GM10248 (cell line): Measurements from ENCODE around the gene GOLGA1.

Experiments
- CTCF ChIA-PET: fragments of 300-600 bp; sonication (Branson Sonifier 250); formaldehyde crosslinking; extraction: SDS; loops from one replicate; lab custom pipeline; 2021; ENCODE audit warnings: antibody characterized with exemption; lab: Yijun Ruan, JAX
- POLR2A ChIA-PET: fragments of 350-650 bp; sonication (Branson Sonifier 250); formaldehyde crosslinking; extraction: SDS; loops from one replicate; lab custom pipeline; 2020; ENCODE audit warnings: antibody characterized with exemption; lab: Yijun Ruan, JAX
- DNase-seq: peaks from one replicate; pipeline ENCODE4 v3.0.0; 2012; ENCODE audit errors: extremely low spot score
- TF ChIP-seq, protein P1 (sequence below): IDR thresholded peaks from 2 replicates; pipeline ENCODE4 v1.5.1; 2012; ENCODE audit warnings: mild to moderate bottlenecking, low read depth; ENCODE audit errors: extremely low read depth, missing control alignments, control extremely low read depth

Gene GOLGA1

DNA sequence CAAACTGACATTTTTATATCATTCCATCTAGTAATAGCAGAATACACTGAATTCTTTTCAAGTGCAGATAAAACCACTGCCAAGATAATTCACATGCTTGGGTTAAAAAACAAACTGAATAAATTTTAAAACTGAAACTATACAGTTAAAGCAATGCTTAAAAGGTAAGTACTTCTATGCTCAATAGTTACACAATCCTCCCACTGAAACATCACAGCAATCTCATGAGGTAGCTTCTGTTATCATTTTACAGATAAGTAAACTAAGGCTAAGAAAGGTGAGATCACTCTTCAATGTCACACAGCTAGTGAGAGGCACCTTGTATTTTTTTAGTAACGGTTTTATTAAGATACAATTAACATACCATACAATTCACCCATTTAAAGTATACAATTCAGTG lies 13.4 kb upstream of the GOLGA1 start:
- TF ChIP-seq, protein P1, sequence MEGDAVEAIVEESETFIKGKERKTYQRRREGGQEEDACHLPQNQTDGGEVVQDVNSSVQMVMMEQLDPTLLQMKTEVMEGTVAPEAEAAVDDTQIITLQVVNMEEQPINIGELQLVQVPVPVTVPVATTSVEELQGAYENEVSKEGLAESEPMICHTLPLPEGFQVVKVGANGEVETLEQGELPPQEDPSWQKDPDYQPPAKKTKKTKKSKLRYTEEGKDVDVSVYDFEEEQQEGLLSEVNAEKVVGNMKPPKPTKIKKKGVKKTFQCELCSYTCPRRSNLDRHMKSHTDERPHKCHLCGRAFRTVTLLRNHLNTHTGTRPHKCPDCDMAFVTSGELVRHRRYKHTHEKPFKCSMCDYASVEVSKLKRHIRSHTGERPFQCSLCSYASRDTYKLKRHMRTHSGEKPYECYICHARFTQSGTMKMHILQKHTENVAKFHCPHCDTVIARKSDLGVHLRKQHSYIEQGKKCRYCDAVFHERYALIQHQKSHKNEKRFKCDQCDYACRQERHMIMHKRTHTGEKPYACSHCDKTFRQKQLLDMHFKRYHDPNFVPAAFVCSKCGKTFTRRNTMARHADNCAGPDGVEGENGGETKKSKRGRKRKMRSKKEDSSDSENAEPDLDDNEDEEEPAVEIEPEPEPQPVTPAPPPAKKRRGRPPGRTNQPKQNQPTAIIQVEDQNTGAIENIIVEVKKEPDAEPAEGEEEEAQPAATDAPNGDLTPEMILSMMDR: no peak
- ChIA-PET POLR2A (no interaction called here), CTCF (interaction anchor here (0.8 to 1.2 kb wide), 2 partner anchors 10 to 13 kb away, joined by 3 to 4 read pairs; no protein-coding TSS in a partner anchor)
- no peak for DNase-seq

DNA sequence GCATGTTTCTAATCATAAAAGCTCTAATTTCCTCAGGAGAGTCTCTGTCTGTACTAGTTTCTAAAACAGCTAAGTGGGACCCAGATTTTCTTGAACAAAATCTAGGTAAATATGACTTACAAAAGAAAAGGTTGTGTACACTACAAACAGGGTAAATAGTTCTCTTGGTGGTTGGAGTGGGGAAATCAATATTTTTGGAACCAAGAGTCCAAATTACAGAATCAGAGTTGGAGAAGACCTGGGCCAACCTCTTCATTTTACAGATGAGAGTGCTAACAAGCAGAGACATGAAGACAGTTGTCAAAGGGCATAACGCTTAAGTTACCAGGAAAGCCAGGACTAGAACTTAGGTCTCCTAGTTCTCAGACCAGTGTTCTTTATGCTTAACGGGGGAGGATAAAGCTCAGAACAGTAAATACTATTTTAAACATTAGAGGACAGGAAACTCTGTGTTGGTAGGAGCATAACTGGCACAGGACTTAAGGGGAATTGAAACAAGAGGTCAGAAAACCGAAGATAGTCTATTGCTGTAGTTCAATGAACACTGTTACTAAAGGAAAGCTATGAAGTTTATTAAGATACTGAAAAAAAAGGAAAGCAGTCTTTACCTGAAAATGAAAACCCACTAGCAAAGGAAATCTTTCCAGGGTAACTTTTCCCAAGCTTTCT lies 9.3 kb upstream of the GOLGA1 start:
- TF ChIP-seq, protein P1: no peak
- DNase-seq: peak; percentile 46
- POLR2A ChIA-PET: no interaction called here
- CTCF ChIA-PET: interaction anchor here (1.0 to 1.8 kb wide), 5 partner anchors 9 to 193 kb away, joined by 3 to 6 read pairs (median 4); partner anchors contain the start of gene SCAI

DNA sequence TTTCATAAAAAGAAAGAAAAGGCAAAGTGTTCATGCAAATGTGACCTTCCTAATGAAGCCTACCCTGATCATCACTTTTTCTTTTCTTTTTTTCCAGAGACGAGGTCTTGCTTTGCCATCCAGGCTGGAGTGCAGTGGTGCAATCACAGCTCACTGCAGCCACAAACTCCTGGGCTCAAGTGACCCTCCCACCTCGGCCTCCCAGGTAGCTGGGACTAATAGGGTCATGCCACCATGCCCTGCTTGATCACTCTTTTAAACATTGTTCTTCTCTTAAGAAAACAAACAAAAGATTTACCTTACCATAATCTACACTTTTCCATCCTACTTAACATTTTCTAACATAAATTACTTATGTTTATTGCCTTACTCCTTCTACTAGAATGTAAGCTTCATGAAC lies 8.5 kb upstream of the GOLGA1 start:
- no peak for DNase-seq

DNA sequence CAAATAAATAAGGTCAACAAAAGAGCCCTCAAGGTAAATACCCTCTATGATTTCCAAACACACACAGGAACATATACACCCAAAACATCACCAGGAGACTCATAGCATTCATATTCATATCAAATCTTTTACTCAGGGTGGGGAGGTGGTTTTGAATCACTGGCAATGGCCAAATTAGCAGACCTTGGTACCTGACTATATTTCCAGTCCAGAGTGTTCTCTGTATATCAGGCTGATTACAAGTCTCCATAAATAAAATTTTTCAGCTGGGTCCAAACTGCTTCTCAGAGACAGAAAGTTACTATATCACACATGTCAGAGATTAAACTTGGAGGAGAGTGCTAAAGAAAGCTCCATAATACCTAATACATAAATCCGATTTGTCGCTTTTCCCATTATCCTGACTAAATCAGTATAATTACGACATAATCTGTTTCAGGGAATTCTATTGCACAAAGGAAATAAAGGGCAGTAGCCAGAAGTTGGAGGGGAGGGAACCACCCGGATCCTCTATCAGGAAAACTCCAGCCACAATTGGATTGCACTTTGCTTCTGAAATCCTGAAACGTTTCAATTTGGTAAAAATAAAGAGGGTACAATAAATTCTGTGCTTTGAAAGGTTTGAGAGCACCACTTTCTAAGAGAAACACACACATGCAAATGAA lies 7.0 kb upstream of the GOLGA1 start:
- POLR2A ChIA-PET: no interaction called here
- no peak for DNase-seq
- CTCF ChIA-PET: interaction anchor here (0.9 to 1.1 kb wide), 3 partner anchors 12 to 96 kb away, joined by 3 read pairs; no protein-coding TSS in a partner anchor
- TF ChIP-seq, protein P1: no peak

More for the DNA sequence above, 8.5 kb upstream of the GOLGA1 start:
- TF ChIP-seq, protein P1: no peak
- ChIA-PET CTCF (interaction anchor here (0.9 to 1.6 kb wide), 4 partner anchors 15 to 37 kb away, joined by 3 to 4 read pairs (median 3); no protein-coding TSS in a partner anchor), POLR2A (no interaction called here)

DNA sequence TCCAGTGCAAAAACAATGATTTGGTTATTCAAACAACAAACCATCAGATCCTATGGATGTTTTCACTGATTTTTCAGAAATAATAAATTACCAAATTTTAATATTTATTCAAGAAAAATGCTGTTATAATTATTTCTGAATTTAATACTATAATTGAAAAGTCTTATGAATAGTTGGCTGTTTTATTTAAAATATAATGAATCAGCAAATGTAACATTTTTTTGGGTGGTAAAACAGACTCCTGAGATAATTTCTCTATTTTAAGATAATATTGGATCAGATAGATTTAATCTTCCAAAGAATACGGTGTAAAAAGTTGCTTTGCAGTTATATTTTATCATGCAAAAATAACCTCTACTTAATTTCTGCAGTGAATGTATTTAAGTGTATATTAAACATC lies 5.3 kb upstream of the GOLGA1 start:
- ChIA-PET POLR2A (no interaction called here), CTCF (no interaction called here)
- TF ChIP-seq, protein P1: no peak
- no peak for DNase-seq

DNA sequence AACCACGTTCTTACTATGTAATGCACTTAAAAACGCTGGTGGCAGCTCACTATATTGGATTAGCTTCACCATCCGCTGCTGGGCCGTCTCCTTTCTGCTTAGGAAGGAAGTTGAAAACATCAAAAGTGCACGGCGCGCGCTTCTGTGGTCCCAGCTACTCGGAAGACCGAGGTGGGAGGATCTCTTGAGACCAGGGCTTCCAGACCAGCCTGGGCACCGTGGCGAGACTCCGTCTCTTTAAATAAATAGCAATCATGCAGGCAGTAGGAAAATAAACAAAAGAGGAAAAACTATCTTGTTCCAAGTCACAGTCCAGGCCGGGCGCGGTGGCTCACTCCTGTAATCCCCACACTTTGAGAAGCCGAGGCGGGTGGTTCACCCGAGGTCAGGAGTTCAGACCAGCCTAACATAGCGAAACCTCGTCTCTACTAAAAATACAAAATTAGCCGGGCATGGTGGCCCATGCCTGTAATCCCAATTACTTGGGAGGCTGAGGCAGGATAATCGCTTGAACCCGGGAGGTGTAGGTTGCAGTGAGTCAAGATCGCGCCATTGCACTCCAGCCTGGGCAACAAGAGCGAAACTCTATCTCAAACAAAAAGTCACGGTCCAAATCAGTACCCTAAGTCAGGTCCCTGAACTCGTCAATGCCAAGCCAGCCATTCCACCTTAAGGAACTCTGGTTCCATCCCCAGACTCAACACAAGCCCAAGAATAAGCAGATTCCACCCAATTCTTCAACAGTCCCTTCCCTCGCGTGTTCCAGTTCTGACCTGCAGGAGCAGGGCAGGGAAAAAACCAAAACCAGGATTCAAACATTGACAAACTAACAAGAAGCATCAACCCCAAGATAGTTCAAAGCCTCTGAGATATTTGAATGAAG lies 1.0 kb upstream of the GOLGA1 start:
- TF ChIP-seq, protein P1: no peak
- DNase-seq: peak; percentile 32
- ChIA-PET POLR2A (no interaction called here), CTCF (interaction anchor here (1.0 to 1.3 kb wide), 2 partner anchors 12 to 20 kb away, joined by 3 to 4 read pairs; no protein-coding TSS in a partner anchor)
